Vagina (tissue), 2 donors: Measurements from ENCODE around the gene GABBR2.

Experiments
- CTCF ChIP-seq, 3 experiments: fragments of 450-650 bp in 2 of 3; fragments of 200-600 bp in 1 of 3; sonication (generic) in 1 of 3; IDR thresholded peaks; one replicate each; pipeline ENCODE4 v1.5.1; 2017 to 2019; ENCODE audit warnings: antibody characterized with exemption in 3 of 3, mild to moderate bottlenecking in 2 of 3, moderate library complexity in 2 of 3
- POLR2A ChIP-seq, 2 donors: fragments of 450-650 bp; IDR thresholded peaks; one replicate each; pipeline ENCODE4 v1.6.1; 2017; ENCODE audit warnings: antibody characterized with exemption in 2 of 2, mild to moderate bottlenecking in 2 of 2, moderate library complexity in 2 of 2

- no peak for TF ChIP-seq POLR2A (IDR thresholded peaks at IDR 0.05)
- TF ChIP-seq CTCF (IDR thresholded peaks at IDR 0.05), result no peak
These were observed 266.6 kb downstream of the GABBR2 start for GRCh38 chr9:98442114-98442513.
